HG03025 (cell line): Measurements from ENCODE around the gene NDFIP2.
A peak's percentile ranks its signal among the peaks of the same experiment; 100 is the strongest.
"Not testable (repeated sequence)": the region's sequence is repeated elsewhere in the genome, so short reads cannot be mapped to it uniquely, and the experiment has no call there.

ENCODE experiments used
- ATAC-seq: cut with Tn5 transposase; IDR thresholded peaks from one replicate; pipeline ENCODE4 v1.9.1; 2021; ENCODE audit warnings: mild to moderate bottlenecking, moderate library complexity; ENCODE audit not compliant: unreplicated experiment, low FRiP score

NDFIP2 gene

GRCh38 chr13:79530270-79530669, 49.3 kb downstream of the NDFIP2 start:
- ATAC-seq = no peak

GRCh38 chr13:79531542-79532254, 50.7 kb downstream of the NDFIP2 start:
- no peak for ATAC-seq

GRCh38 chr13:79532576-79532975, 51.6 kb downstream of the NDFIP2 start:
- no peak for ATAC-seq

GRCh38 chr13:79533781-79534400, 52.9 kb downstream of the NDFIP2 start:
- ATAC-seq = no peak

- ATAC-seq = no peak
These were observed 53.6 kb downstream of the NDFIP2 start for GRCh38 chr13:79534596-79534995.

- ATAC-seq = no peak
These were observed 57.8 kb downstream of the NDFIP2 start for GRCh38 chr13:79538757-79539156.

GRCh38 chr13:79540504-79540903, 59.5 kb downstream of the NDFIP2 start:
- ATAC-seq = no peak

GRCh38 chr13:79541426-79542049, 60.6 kb downstream of the NDFIP2 start:
- ATAC-seq = peak; percentile 57

- no peak for ATAC-seq
These were observed 62.9 kb downstream of the NDFIP2 start for GRCh38 chr13:79543883-79544282.

GRCh38 chr13:79547211-79548195, 66.5 kb downstream of the NDFIP2 start:
- ATAC-seq = no peak

- no peak for ATAC-seq
These were observed 67.9 kb downstream of the NDFIP2 start for GRCh38 chr13:79548902-79549301.

- ATAC-seq = no peak
These were observed 68.6 kb downstream of the NDFIP2 start for GRCh38 chr13:79549355-79550106.

- ATAC-seq = no peak
These were observed 76.7 kb downstream of the NDFIP2 start for GRCh38 chr13:79557666-79558065.

- no peak for ATAC-seq
These were observed 80.0 kb downstream of the NDFIP2 start for GRCh38 chr13:79560954-79561353.

GRCh38 chr13:79562557-79562956, 81.6 kb downstream of the NDFIP2 start:
- no peak for ATAC-seq

GRCh38 chr13:79566118-79566517, 85.2 kb downstream of the NDFIP2 start:
- no peak for ATAC-seq

- ATAC-seq = no peak
These were observed 90.2 kb downstream of the NDFIP2 start for GRCh38 chr13:79571147-79571546.

GRCh38 chr13:79573892-79574291, 92.9 kb downstream of the NDFIP2 start:
- ATAC-seq = not testable (repeated sequence)

GRCh38 chr13:79581870-79582315, 100.9 kb downstream of the NDFIP2 start:
- no peak for ATAC-seq

GRCh38 chr13:79582896-79583295, 101.9 kb downstream of the NDFIP2 start:
- no peak for ATAC-seq
